Mucosa of rectum (tissue), 2 donors: ENCODE data around the gene B4GALT5.
A peak's percentile ranks its signal among the peaks of the same experiment; 100 is the strongest.
"Not testable (repeated sequence)": the region's sequence is repeated elsewhere in the genome, so short reads cannot be mapped to it uniquely, and the experiment has no call there.

Source experiments
- H3K27ac ChIP-seq, 2 donors: one replicate each; pipeline ENCODE4 v1.7.0; 2013; ENCODE audit warnings: inconsistent platforms in 2 of 2, low read depth in 2 of 2, low read length in 2 of 2
- H3K27me3 ChIP-seq, 2 donors: one replicate each; pipeline ENCODE4 v1.7.0; 2013; ENCODE audit warnings: low read length in 2 of 2; ENCODE audit not compliant: control insufficient read depth in 2 of 2, insufficient read depth in 2 of 2
- H3K36me3 ChIP-seq, 2 donors: one replicate each; pipeline ENCODE4 v1.7.0; 2013; ENCODE audit warnings: low read length in 2 of 2; ENCODE audit not compliant: control insufficient read depth in 2 of 2, insufficient read depth in 2 of 2
- H3K4me1 ChIP-seq, 2 donors: one replicate each; pipeline ENCODE4 v1.7.0; 2013; ENCODE audit warnings: low read length in 2 of 2, mild to moderate bottlenecking in 1 of 2; ENCODE audit not compliant: control insufficient read depth in 2 of 2, insufficient read depth in 2 of 2
- H3K4me3 ChIP-seq, 2 donors: one replicate each; pipeline ENCODE4 v1.7.0; 2013; ENCODE audit warnings: low read length in 2 of 2
- H3K9ac ChIP-seq, 2 donors: one replicate each; pipeline ENCODE4 v1.7.0; 2013; ENCODE audit warnings: low read length in 2 of 2, low read depth in 1 of 2, mild to moderate bottlenecking in 1 of 2
- H3K9me3 ChIP-seq, 2 donors: one replicate each; pipeline ENCODE4 v1.7.0; 2013; ENCODE audit warnings: low read length in 2 of 2; ENCODE audit not compliant: control insufficient read depth in 2 of 2
- donor health status: healthy.
- donor health status: Normal muscosa, but diverticular disease.

B4GALT5 gene

DNA sequence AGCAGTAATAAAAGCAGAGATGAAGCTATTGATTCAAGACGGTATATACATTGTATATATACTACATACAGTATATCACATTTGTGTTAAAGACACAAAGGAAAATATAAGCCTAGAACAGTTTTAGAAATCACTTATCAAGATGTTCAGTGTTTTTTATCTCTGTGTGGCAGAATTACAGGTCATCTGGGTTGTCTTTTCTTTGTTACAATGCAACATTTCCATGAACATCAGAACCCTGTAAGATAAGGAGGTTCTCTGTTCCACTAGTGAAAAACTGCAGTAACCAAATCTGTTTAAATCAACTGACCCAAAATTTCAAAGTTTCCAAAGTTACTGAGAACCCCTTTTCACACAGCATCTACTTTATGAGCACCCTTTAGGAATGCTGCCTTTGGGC, 42.2 kb downstream of the B4GALT5 start:
- peaks cover 31 to 42% of the 10 kb centered on the region in 2 donors for H3K4me1 ChIP-seq
- H3K4me3 ChIP-seq: no peak overlapping the region
- no peaks in the 10 kb centered on the region for H3K36me3 ChIP-seq
- no peaks in the 10 kb centered on the region for H3K27me3 ChIP-seq
- no peak overlapping the region for H3K27ac ChIP-seq
- H3K9me3 ChIP-seq: no peaks in the 10 kb centered on the region
- H3K9ac ChIP-seq: no peak overlapping the region

DNA sequence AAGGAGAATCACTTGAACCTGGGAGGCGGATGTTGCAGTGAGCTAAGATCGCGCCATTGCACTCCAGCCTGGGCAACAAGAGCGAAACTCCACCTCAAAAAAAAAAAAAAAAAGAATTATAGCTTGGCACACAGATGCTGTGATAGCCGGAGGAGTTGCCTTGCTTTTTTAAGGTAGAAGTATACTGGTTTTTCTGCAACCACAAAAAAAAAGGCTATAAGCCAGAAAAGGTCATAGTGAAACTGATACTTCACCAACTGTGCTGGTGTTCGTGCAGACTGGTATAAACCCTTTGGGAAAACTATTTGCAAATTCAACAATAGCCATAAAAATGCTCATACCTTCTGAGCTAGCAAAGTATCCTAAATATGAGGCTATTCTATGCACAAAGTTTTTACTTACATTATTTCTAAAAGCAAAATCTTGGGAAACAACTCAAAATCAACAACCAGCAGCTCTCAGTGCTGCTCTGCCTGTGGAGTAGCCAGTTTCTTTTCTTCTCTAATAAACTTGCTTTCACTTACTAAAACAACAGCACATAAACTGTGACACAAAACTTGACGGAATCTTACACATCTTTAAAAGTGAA, 44.0 kb downstream of the B4GALT5 start:
- Histone ChIP-seq H3K9me3 (no peaks in the 10 kb centered on the region), H3K27ac (no peak overlapping the region), H3K4me3 (peak overlapping the region in 1 of 2 donors; percentile 65), H3K4me1 (peaks cover 20 to 25% of the 10 kb centered on the region in 2 donors), H3K36me3 (no peaks in the 10 kb centered on the region), H3K9ac (no peak overlapping the region), H3K27me3 (no peaks in the 10 kb centered on the region)

DNA sequence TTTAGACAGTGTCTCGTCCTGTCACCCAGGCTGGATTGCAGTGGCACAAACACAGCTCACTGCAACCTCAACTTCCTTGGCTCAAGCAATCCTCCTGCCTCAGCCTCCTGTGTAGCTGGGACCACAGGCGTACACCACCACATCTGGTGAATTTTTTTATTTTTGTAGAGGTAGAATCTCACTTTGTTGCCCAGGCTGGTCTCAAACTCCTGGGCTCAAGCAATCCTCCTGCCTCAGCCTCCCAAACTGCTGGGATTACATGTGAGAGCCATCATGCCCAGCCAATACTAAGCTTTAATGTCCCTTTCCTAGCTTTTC, 44.8 kb downstream of the B4GALT5 start:
- peaks cover 14 to 21% of the 10 kb centered on the region in 2 donors for H3K4me1 ChIP-seq
- not testable (repeated sequence) for H3K27ac ChIP-seq, H3K9ac ChIP-seq

DNA sequence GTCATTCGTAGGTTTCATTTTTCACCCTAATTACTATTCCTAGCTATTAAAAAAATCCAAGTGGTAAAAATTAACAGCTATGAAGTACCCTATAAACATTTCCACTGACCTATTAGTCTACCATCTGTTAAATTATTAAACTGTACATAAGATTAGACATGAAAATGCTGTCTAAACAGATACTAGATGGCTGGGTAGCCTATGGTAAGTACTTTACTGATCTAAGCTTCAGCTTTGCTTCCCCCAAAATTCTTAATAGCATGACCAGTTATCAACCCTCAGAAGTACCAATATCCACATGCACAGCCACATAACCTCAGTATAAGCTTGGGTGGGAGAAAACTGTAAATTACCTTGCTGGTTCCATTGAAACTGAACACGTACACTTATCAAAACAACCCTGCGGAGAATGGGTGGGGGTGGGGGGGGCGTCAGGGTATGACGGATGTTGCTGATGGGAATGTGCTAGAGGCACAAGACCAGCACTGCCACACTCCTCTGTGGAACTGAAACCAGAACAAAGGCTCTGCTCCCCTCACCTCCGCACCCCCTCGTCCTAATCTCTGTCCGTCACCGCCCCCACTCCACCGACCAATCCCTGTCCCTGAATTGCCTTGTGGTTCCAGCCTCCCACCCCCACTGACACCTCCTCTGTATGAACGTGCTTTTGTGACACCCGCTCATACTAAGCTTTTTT, 45.3 kb downstream of the B4GALT5 start:
- H3K9me3 ChIP-seq: no peaks in the 10 kb centered on the region
- no peak overlapping the region for H3K4me3 ChIP-seq
- H3K27me3 ChIP-seq: no peaks in the 10 kb centered on the region
- no peak overlapping the region for H3K9ac ChIP-seq
- H3K4me1 ChIP-seq: peaks cover 14 to 19% of the 10 kb centered on the region in 2 donors
- no peak overlapping the region for H3K27ac ChIP-seq
- H3K36me3 ChIP-seq: no peaks in the 10 kb centered on the region

More for the DNA sequence above, 44.8 kb downstream of the B4GALT5 start:
- H3K9me3 ChIP-seq, H3K4me3 ChIP-seq, H3K27me3 ChIP-seq, H3K36me3 ChIP-seq: not testable (repeated sequence)

DNA sequence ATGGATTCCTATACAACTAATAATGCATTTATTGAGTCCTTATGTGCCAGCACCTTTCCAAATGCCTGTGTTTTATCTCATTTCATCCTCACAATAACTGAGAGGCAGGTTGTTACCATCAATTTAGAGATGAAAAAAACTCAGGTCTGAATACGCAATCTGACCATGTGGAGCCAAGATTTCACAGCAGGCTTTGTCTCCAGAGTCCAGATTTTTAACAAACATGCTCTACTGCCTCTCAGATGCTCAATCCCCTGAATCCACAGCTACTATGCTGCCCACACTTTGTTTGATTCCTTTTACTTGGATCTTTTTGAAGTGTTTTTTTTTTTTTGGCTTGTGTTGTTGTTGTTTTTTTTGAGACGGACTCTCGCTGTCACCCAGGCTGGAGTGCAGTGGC, 46.8 kb downstream of the B4GALT5 start:
- no peak overlapping the region for H3K4me3 ChIP-seq

DNA sequence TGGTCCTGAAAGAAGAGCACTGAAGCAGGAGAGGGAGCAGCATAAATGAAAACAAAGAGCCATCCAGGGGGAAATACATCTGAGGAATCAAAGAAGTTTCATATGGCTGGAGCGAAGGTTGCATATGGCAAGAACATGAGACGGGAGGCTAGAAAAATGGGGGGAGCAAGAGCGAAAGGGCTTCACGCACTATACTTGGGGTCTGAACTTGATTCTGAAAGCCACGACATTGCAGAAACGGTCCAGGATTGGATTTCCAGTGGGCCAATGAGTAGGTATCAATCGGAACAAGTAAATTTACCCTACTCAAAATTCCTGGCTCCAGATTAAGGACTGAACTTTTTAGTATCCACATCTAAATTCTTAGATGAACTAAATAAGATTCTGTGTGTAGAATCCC, 47.9 kb downstream of the B4GALT5 start:
- no peaks in the 10 kb centered on the region for H3K36me3 ChIP-seq
- H3K4me3 ChIP-seq: no peak overlapping the region
- peaks cover 5 to 18% of the 10 kb centered on the region in 2 donors for H3K4me1 ChIP-seq
- no peaks in the 10 kb centered on the region for H3K9me3 ChIP-seq
- H3K9ac ChIP-seq: no peak overlapping the region
- H3K27me3 ChIP-seq: no peaks in the 10 kb centered on the region
- H3K27ac ChIP-seq: no peak overlapping the region

More for the DNA sequence above, 46.8 kb downstream of the B4GALT5 start:
- Histone ChIP-seq H3K36me3 (no peaks in the 10 kb centered on the region), H3K9me3 (no peaks in the 10 kb centered on the region), H3K4me1 (peaks cover 7 to 15% of the 10 kb centered on the region in 2 donors), H3K9ac (no peak overlapping the region), H3K27ac (no peak overlapping the region), H3K27me3 (no peaks in the 10 kb centered on the region)

DNA sequence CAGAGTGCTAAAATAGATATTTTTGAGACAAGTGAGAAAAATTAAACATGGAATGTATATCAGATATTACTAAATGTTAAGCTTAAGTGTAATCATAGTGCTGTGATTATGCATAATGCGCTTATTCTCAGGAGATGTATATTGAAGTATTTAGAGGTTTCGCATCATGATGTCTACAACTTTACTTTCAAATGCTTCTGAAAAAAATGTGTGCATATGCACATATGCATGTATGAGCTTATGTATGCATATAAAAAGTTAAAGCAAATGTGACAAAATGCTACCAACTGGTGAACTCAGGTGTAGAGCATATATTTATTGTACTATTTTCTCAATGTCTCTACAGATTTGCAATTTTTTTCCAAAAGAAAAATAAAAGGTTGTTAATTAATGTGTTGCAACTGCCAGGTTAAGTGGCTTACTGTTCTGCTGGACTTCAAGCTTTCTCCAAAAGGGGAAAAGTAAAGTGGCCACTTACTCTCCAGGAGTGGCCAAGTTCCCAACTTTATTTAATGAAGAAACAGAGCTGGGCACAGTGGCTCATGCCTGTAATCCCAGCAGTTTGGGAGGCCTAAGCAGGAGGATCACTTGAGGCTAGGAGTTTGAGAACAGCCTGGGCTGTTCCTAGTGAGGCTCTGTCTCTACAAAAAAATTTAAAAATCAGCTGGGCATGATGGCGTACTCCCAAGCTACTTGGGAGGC, 48.9 kb downstream of the B4GALT5 start:
- peaks cover 5 to 10% of the 10 kb centered on the region in 2 donors for H3K4me1 ChIP-seq

DNA sequence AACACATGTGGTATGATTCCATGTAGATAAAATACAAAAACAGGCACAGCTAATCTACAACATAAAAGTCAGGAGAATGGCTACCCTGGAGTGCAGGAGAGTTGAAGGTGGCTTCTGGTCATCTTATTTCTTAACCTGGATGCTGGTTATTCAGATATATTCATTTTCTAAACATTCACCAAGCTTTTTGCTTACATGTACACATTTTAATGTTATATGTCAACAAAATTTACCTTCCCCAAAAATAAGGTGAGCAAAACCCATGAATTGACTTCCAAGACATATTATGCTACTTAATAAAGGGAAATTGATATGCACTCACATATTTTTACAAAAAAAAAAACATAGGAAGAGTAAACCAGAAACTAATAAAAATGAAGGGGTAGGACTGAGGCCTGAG, 50.6 kb downstream of the B4GALT5 start:
- H3K9ac ChIP-seq: no peak overlapping the region
- H3K4me3 ChIP-seq: no peak overlapping the region
- H3K4me1 ChIP-seq: peaks cover 5 to 9% of the 10 kb centered on the region in 2 donors
- no peaks in the 10 kb centered on the region for H3K27me3 ChIP-seq
- no peak overlapping the region for H3K27ac ChIP-seq
- no peaks in the 10 kb centered on the region for H3K9me3 ChIP-seq
- H3K36me3 ChIP-seq: no peaks in the 10 kb centered on the region

More for the DNA sequence above, 48.9 kb downstream of the B4GALT5 start:
- no peaks in the 10 kb centered on the region for H3K27me3 ChIP-seq
- H3K27ac ChIP-seq: no peak overlapping the region
- no peak overlapping the region for H3K9ac ChIP-seq
- no peaks in the 10 kb centered on the region for H3K9me3 ChIP-seq
- no peak overlapping the region for H3K4me3 ChIP-seq
- H3K36me3 ChIP-seq: no peaks in the 10 kb centered on the region

DNA sequence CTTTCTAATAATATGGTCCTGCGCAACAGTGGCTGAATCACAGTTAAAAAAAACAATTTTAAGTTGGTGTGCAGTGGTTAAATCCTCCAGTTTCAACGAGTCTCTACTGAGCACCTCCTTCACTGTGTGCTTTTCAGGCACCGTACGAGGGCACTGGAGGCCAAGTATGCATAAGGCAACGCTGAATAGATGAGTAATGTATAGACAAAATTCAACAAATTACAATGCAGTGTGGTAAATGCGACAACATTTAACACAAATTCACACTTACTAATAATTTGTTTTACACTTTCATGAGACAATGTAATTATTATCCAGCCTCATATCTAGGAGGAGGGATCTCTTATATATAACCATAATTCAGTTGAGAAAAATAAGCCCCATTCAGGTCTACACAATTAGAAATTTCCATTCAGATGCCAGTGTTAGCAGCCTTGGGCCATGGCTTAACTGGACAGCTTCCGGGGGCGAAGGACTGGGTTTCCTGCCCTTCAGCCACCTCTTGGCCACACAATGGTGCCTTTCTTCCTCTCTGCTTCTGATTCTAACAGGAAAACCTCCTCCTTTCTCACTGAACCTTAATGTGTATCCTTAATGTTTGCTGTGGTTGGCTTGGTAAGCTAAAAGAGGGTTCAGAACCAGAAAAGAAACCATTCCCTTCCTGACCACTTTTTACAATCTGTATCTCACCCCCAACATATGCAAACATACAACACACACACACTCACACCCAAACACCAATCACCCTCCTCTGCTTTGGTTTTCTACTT, 51.9 kb downstream of the B4GALT5 start:
- Histone ChIP-seq H3K4me1 (peaks cover 5 to 21% of the 10 kb centered on the region in 2 donors), H3K27ac (no peak overlapping the region), H3K27me3 (no peaks in the 10 kb centered on the region), H3K36me3 (no peaks in the 10 kb centered on the region), H3K9me3 (no peaks in the 10 kb centered on the region), H3K4me3 (no peak overlapping the region), H3K9ac (no peak overlapping the region)

DNA sequence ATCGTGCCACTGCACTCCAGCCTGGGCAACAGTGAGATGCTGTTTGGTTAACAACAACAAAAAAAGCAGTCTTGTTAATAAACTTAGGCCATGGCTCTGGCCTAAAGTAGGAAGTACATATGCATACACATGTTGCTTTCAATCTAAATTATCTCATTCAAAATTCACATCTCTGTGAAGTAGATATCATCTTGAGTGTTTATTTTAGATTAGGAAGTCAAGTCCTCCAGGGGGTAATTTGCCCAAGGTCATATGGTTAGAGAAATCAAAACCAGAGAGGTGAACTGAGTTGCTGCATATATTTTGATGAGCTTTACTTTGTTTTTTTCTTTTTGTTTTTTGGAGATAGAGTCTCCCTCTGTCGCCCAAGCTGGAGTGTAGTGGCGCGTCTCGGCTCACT, 52.8 kb downstream of the B4GALT5 start:
- Histone ChIP-seq H3K4me1 (peaks cover 5 to 22% of the 10 kb centered on the region in 2 donors), H3K9ac (no peak overlapping the region), H3K9me3 (no peaks in the 10 kb centered on the region), H3K27me3 (no peaks in the 10 kb centered on the region), H3K4me3 (no peak overlapping the region), H3K36me3 (peaks cover 0 to 1% of the 10 kb centered on the region in 2 donors), H3K27ac (no peak overlapping the region)
